DMS 273 (cell line): ENCODE data around the gene C19orf81.
"Not testable (repeated sequence)": the region's sequence is repeated elsewhere in the genome, so short reads cannot be mapped to it uniquely, and the experiment has no call there.

Experiments used
- DNase-seq: peaks from one replicate; lab custom pipeline; 2025; ENCODE audit not compliant: unreplicated experiment; lab: John Stamatoyannopoulos, UW

C19orf81 gene

GRCh38 chr19:50649433-50650391 lies at the start of gene C19orf81:
Gene C19orf81, plus strand, starts transcription at chr19:50649445. Its CDS starts 0 bp downstream, at chr19:50649445.
- peak; percentile 22 for DNase-seq

DNA sequence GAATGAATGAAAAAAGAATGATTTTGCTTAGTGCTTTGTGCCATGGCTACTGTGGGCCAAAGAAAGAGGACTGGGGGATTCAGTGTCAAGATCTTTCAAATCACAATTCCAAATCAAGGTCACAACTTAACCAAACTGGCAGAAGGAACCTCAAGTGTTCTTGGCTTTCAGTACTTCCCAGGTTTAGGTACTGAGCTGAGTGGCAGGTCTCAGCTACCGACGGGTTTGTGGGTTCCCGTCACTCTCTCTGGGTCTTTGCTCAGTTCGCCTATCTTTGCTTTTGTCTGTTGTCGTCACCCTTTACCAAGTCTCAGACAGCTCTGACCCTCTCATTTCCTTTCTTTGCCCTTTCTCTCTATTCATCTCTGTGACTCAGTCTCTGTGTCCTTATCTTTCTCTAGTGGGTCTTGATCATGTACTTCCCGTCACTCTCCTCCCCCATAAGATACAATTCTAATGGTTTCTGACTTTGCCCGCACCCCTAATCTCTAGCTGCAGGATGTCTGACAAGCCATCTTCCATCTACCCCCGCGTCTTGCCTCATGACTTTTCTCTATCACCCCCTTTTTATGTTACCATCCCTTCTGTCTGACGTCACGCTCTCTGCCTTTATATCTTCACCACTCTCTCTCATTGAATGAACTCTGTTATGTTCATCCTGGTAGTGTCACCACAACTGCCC lies 47.7 kb upstream of the C19orf81 start:
- no peak for DNase-seq

DNA sequence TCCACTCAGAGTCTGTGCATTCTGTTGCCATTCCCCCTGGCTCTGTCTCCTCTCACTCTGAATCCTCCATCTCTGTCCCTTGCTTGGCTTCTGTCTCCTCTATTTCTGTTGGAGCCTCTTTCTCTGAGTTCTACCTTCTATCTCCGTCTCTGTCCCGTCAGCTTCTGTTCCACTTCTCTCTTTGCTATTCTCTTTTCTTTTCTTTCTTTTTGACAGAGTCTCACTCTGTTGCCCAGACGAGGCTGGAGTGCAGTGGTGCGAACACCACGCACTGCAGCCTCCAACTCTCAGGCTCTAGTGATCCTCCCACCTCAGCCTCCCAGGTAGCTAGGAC lies 47.2 kb upstream of the C19orf81 start:
- no peak for DNase-seq

- no peak for DNase-seq
Observed at GRCh38 chr19:50602496-50602895, 46.7 kb upstream of the C19orf81 start.

DNA sequence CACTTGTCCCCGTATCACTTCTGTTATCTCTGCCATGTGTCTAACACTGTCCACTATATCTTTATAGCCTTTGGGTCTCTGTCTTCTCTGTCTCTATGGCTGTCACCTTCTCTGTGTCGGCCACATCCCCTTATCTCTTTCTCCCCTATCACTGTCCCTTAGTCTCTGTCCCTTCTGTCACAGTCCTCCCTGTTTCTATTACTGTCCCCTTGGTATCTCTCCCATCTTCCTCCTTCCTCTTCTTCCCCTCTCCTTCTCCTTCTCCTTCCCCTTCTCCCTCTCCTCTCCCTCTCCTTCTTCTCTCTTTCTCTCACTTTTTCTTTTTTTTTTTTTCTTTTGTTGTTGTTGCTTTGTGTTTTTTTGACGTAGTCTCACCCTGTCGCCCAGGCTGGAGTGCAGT lies 46.3 kb upstream of the C19orf81 start:
- DNase-seq, result no peak

- not testable (repeated sequence) for DNase-seq
Observed at GRCh38 chr19:50604264-50605073, 44.8 kb upstream of the C19orf81 start.

GRCh38 chr19:50606059-50606836 lies 43.0 kb upstream of the C19orf81 start:
- not testable (repeated sequence) for DNase-seq

- DNase-seq, result no peak
Observed at GRCh38 chr19:50607388-50607787, 41.9 kb upstream of the C19orf81 start.

GRCh38 chr19:50607874-50608785 lies 41.1 kb upstream of the C19orf81 start:
- DNase-seq, result peak; percentile 29

DNA sequence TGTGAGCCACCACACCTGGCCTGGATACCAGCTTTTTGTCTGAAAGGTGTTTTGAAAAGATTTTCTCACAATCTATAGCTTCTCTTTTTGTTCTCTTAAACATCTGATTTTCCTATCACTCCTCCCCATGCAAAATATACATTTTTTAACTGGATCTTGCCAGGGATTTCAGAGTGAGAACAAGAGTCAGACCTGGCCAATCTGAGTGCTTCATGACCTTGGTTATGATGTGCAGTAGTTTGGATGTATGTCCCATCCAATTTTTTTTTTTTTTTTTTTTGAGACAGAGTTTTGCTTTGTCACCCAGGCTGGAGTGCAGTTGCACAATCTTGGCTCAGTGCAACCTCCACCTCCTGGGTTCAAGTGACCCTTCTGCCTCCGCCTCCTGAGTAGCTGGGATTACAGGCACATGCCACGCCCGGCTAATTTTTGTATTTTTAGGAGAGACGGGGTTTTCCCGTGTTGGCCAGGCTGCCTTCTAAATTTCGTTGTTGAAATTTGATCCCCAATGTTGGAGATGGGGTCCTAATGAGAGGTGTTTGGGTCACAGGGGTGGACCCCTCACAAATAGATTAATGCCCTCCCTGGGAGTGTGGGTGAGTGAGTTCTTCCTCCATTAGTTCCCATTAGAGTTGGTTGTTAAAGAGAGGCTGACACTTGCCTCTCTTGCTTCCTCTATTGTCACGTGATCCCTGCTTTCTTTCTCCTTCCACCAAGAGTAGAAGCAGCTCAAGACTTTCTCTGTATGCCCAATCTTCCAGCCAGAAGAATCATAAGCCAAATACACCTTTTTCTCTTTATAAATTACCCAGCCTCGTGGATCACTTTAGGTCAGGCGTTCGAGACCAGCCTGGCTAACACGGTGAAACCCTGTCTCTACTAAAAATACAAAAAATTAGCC lies 36.5 kb upstream of the C19orf81 start:
- not testable (repeated sequence) for DNase-seq

DNA sequence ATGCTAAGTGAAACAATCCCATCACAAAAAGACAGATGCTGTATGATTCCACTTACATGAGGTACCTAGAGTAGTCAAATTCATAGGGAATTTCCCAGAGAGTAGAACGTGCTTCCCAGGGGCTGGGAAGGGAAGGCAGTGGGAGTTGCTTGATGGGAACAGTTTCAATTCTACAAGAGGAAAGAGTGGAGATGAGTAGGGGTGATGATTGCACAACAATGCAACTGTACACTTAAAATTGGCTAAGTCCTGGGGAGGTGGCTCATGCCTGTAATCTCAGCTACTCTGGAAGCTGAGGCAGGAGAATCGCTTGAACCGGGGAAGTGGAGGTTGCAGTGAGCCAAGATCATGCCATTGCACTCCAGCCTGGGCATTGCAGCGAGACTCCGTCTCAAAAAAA lies 30.9 kb upstream of the C19orf81 start:
- not testable (repeated sequence) for DNase-seq

DNA sequence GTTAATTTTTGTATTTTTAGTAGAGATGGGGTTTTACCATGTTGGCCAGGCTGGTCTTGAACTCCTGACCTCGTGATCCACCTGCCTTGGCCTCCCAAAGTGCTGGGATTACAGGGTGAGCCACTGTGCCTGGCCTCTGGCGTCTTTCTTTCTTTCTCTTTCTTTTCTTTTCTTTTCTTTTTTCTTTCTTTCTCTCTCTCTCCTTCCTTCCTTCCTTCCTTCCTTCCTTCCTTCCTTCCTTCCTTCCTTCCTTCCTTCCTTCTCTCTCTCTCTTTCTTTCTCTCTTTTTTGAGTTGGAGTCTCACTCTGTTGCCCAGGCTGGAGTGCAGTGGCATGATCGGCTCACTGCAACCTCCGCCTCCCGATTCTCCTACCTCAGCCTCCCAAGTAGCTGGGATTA lies 30.1 kb upstream of the C19orf81 start:
- not testable (repeated sequence) for DNase-seq

- not testable (repeated sequence) for DNase-seq
Observed at GRCh38 chr19:50620394-50620906, 28.8 kb upstream of the C19orf81 start.

GRCh38 chr19:50624949-50625600 lies 24.2 kb upstream of the C19orf81 start:
- no peak for DNase-seq

GRCh38 chr19:50626011-50626410 lies 23.2 kb upstream of the C19orf81 start:
- DNase-seq, result no peak

- no peak for DNase-seq
Observed at GRCh38 chr19:50626795-50627194, 22.4 kb upstream of the C19orf81 start.

- no peak for DNase-seq
Observed at GRCh38 chr19:50628146-50628545, 21.1 kb upstream of the C19orf81 start.

GRCh38 chr19:50628551-50628950 lies 20.7 kb upstream of the C19orf81 start:
- DNase-seq, result no peak
